ENCODE data around the gene MYO5C.

Gene MYO5C

GRCh38 chr15:52218371-52218770 is 77.2 kb downstream of the MYO5C start:
- DNase-seq (ENCODE audit: low read depth in 2 of 3, low spot score in 1 of 3), result no peak

GRCh38 chr15:52217186-52217585 is 78.4 kb downstream of the MYO5C start:
- no peak for DNase-seq (ENCODE audit: low read depth in 2 of 3, low spot score in 1 of 3)

GRCh38 chr15:52214553-52214952 is 81.1 kb downstream of the MYO5C start:
- DNase-seq (ENCODE audit: low read depth in 2 of 3, low spot score in 1 of 3), result no peak

DNA sequence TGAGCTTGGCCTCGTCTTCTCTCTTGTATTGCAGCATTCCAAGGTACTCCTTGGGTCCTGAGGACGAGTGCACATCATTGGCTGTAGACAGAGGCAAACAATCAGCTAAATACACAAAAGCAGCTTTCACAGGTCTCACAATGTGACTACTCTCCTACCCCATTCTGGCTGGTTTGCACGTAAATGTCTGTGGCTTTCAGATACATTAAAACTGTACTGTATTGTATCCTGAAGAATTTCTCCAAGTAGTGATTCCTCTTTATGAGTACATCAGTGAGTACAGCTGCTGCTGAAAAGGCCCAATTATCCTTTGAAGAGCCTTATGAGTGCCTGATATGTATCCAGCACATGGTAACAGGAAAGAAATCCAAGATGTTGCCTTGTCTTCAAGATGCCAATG is 82.4 kb downstream of the MYO5C start:
- DNase-seq (ENCODE audit: low read depth in 2 of 3, low spot score in 1 of 3), result no peak

- DNase-seq (ENCODE audit: low read depth in 2 of 3, low spot score in 1 of 3), result peak; percentile 61 to 85 (median 63)
Observed at GRCh38 chr15:52208306-52208946, 87.2 kb downstream of the MYO5C start.

GRCh38 chr15:52207191-52207590 is 88.4 kb downstream of the MYO5C start:
- DNase-seq (ENCODE audit: low read depth in 2 of 3, low spot score in 1 of 3), result no peak

GRCh38 chr15:52206446-52206845 is 89.2 kb downstream of the MYO5C start:
- DNase-seq (ENCODE audit: low read depth in 2 of 3, low spot score in 1 of 3), result no peak

- no peak for DNase-seq (ENCODE audit: low read depth in 2 of 3, low spot score in 1 of 3)
Observed at GRCh38 chr15:52204657-52205056, 90.9 kb downstream of the MYO5C start.

DNA sequence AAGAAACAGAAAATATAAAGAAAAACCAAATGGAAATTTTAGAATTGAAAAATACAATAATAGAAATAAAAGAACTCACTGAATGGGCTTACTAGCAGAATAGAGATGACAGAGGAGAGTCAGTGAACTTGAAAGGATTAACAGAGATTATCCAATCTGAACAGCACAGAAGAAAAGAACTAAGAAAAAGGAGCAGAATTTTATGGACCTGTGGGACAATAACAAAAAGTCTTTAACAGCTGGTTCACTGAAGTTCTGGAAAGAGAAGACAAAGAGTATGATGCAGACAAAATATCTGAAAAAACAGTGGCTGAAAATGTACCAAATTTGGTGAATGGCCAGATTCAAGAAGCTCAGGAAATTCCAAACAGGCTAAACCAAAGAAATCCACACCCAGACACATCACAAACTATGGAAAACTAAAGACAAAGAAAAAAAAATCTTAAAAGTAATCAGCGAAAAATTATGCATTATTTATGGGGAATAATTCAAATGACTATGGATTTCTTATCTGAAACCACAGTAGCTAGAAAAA is 94.7 kb downstream of the MYO5C start:
- DNase-seq (ENCODE audit: low read depth in 2 of 3, low spot score in 1 of 3), result no peak

DNA sequence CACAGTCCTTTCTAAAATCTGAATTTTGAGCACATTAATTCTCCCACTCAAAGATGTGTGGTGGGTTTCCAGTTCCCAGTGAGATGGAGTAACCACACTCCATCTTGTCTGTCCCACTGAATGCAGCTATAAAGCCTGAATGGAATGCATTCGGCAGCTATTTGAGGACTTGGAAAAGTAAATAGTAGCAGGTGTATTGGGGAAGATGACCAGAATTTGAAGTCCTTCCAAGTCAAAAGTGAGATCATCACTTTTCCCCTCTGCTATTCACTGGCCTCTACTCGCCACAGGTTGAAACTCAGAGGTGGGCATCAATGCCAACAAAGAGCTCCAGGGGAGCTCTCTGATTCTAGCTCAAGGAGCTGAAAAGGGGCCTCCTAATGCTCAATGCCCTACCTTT is 96.3 kb downstream of the MYO5C start:
- DNase-seq (ENCODE audit: low read depth in 2 of 3, low spot score in 1 of 3), result no peak

DNA sequence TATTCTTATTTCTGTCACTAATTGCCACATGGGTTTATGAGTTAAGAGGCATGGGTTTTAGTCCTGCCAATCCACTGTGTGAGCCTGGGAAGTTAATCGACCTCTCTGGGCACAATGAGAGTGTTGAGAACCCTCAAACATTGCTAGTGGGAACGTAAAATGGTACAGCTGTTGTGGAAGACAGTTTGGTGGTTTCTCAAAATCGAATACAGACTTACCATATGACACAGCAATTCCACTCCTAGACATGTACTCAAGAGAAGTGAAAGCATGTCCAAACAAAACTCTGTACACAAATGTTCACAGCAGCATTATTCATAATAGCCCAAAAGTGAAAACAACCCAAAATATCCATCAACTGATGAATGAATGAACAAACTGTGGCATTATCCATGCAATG is 98.7 kb downstream of the MYO5C start:
- no peak for DNase-seq (ENCODE audit: low read depth in 2 of 3, low spot score in 1 of 3)

- DNase-seq (ENCODE audit: low read depth in 2 of 3, low spot score in 1 of 3), result no peak
Observed at GRCh38 chr15:52193791-52194190, 101.8 kb downstream of the MYO5C start.

DNA sequence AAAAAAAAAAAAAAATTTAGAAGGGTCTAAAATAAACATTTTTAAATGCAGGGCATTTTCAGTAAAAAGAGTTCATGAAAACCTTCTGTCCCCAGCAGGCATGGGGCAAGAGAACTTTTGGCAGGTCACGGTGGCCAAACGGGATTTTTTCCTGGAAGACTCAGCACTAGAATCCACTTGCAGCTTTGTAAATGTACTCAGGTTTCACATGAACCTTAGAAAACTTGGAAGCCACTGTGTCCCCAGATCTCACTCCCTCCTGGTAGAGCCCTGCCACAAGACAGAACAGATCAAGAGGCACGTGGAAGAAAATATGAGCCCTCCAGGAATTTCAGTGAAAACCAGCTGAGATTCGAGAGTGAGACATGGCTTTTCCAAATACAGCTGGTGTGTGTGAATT is 102.3 kb downstream of the MYO5C start:
- no peak for DNase-seq (ENCODE audit: low read depth in 2 of 3, low spot score in 1 of 3)

DNA sequence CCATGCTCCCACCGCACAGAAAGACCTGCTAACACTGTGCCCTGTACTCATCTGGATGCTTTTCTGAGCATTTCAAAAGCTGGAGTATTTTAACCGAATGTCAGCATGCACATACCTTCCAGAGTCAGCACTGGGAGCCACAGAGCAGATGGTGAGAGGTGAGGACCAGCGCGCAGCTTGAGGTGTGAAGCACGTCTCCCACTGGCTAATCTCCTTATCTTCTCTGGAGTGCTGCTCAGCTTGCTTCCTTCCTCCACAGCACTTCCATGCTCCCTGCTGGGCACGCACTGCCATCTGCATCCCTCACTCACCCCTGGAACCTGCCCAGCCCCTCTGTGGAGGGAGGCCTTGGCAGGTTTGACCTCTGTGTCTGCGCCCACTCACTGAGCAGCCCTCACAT is 104.4 kb downstream of the MYO5C start, which contains the start of gene GNB5:
GNB5 (minus strand) TSS at position 186 of the 400 bp plus-strand sequence. CDS start 6,716 bp downstream, outside the sequence.
- no peak for DNase-seq (ENCODE audit: low read depth in 2 of 3, low spot score in 1 of 3)

GRCh38 chr15:52186651-52187486 is 108.7 kb downstream of the MYO5C start:
- DNase-seq (ENCODE audit: low read depth in 2 of 3, low spot score in 1 of 3), result no peak

DNA sequence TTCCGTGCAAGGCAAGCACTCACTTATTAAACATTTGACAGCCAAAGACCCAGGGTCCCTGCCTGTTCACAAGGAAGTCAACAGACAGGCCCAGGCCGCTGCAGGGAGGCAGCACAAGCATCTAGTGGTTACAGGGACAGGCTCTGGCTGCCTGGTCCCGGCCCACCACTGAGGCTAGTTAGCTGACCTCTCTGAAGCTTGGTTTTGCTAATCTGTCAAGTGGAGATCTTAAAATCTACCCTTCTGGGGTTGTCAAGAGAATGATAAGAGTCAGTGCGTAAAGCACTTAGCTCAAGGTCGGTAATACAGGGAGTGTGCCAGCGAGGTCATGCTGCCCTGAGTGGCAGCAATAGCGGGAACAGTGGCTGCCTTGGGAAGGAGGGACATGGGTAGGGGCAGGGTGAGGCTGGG is 110.4 kb downstream of the MYO5C start:
- DNase-seq (ENCODE audit: low read depth in 2 of 3, low spot score in 1 of 3), result no peak

- no peak for DNase-seq (ENCODE audit: low read depth in 2 of 3, low spot score in 1 of 3)
Observed at GRCh38 chr15:52184721-52185120, 110.9 kb downstream of the MYO5C start.

DNA sequence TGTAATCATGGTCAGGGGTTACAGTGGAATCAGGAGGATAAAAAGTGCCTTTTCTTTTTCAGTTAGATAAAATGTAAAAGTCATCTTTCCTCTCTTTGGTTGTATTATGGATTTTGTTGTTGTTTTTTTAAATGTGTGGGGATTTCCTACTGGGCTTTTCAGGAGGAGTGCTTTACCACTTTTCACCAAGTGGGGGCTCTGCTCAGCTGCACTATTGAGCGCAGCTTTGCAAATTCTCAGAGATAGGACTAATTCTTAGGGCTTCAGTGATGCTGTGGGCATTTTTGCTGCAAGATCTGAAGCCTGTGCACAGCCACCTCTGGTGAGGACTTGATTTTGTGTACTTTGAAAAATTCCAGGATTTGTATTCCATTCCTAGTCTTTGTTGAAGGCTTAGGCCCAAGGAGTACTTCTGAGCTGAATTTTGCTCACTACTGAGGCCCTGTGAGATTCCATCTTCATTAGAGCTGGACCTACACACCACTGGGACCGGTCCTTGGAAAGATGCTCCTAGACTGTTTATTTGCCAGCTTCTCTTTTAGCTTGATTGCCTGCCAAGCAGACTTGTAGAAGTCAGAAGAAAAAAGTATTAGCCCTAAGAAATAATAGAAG is 111.9 kb downstream of the MYO5C start:
- no peak for DNase-seq (ENCODE audit: low read depth in 2 of 3, low spot score in 1 of 3)

DNA sequence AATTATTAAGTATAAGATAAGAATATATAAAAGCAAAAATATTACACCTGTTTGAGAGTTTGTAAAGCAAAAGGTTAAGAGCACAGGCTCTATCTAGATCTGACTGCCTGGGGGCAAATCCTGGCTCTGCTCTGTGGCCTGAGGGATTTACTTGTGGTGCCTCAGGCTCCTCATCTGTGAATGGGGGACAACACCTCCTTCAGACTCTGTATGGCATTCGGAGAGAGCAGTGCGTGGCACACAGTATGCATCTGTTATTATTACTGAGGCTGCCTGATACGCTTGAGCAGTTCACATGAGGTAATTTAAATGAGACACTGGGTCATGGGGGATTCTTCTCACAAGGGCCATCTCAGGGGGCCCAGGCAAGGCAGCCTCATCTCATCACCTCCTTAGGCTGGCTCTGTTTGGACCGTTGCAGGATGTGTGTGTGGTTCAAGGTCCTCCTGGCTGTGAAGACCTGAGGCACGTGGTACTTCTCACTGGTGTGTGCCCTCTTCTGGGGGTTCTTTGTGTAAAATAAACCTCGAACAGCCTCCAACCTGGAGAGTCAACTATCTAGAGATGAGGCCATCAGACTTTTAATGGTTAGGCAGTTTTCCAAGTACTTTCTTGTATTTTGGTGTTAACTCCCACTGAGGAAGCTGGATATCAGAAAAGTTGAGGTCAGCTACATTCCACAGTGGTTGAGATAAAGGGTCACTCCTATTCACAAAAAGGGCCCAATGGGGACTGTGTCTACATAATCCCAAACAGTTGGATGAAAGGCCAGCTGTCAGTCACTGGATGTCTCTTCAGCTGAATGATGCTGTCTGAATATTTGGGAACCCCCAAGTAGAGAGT is 113.4 kb downstream of the MYO5C start:
- DNase-seq (ENCODE audit: low read depth in 2 of 3, low spot score in 1 of 3), result no peak

GRCh38 chr15:52180851-52181450 is 114.7 kb downstream of the MYO5C start:
- no peak for DNase-seq (ENCODE audit: low read depth in 2 of 3, low spot score in 1 of 3)

Measured in stimulated activated CD4-positive, alpha-beta T cell treated with anti-CD3 and anti-CD28 coated beads, Interleukin-12 subunit alpha, Interleukin-12 subunit beta, amount 100 ng/mL, for 48 hours (primary cell).